Stimulated activated CD8-positive, alpha-beta memory T cell treated with anti-CD3 and anti-CD28 coated beads, Interleukin-7, amount 100 ng/mL, for 24 hours (primary cell): Measurements from ENCODE around the gene ZP3.
"Not testable (repeated sequence)": the region's sequence is repeated elsewhere in the genome, so short reads cannot be mapped to it uniquely, and the experiment has no call there.

Experiments used
- DNase-seq: peaks from one replicate; pipeline ENCODE4 v3.0.0-alpha.2; 2020; ENCODE audit warnings: low read depth

The ZP3 gene

GRCh38 chr7:76424413-76425111 is at the start of gene ZP3:
ZP3 (plus strand) TSS chr7:76424950; CDS start chr7:76424965, 15 bp downstream.
- DNase-seq: no peak

GRCh38 chr7:76375251-76375650 is 49.5 kb upstream of the ZP3 start:
- DNase-seq: no peak

GRCh38 chr7:76377186-76377918 is 47.4 kb upstream of the ZP3 start:
- no peak for DNase-seq

GRCh38 chr7:76380623-76380966 is 44.2 kb upstream of the ZP3 start:
- DNase-seq: no peak

GRCh38 chr7:76381814-76382213 is 42.9 kb upstream of the ZP3 start:
- no peak for DNase-seq

GRCh38 chr7:76383089-76383944 is 41.4 kb upstream of the ZP3 start:
- no peak for DNase-seq

- no peak for DNase-seq
Observed at GRCh38 chr7:76386691-76387260, 38.0 kb upstream of the ZP3 start.

GRCh38 chr7:76387789-76388188 is 37.0 kb upstream of the ZP3 start:
- not testable (repeated sequence) for DNase-seq

GRCh38 chr7:76390092-76390491 is 34.7 kb upstream of the ZP3 start:
- no peak for DNase-seq

- DNase-seq: no peak
Observed at GRCh38 chr7:76392531-76393115, 32.1 kb upstream of the ZP3 start.

- DNase-seq: peak; percentile 76
Observed at GRCh38 chr7:76393116-76394031, 31.4 kb upstream of the ZP3 start.

- DNase-seq: no peak
Observed at GRCh38 chr7:76394957-76395356, 29.8 kb upstream of the ZP3 start.

- DNase-seq: not testable (repeated sequence)
Observed at GRCh38 chr7:76395605-76395964, 29.2 kb upstream of the ZP3 start.

- DNase-seq: no peak
Observed at GRCh38 chr7:76395965-76396726, 28.6 kb upstream of the ZP3 start.

GRCh38 chr7:76396864-76397263 is 27.9 kb upstream of the ZP3 start:
- no peak for DNase-seq

GRCh38 chr7:76397409-76398183 is 27.2 kb upstream of the ZP3 start:
- peak; percentile 72 for DNase-seq

GRCh38 chr7:76400248-76400647 is 24.5 kb upstream of the ZP3 start:
- no peak for DNase-seq

GRCh38 chr7:76403097-76403496 is 21.7 kb upstream of the ZP3 start:
- not testable (repeated sequence) for DNase-seq

GRCh38 chr7:76403780-76404494 is 20.8 kb upstream of the ZP3 start:
- DNase-seq: no peak
